Measurements from ENCODE around the gene OCRL.

DNA sequence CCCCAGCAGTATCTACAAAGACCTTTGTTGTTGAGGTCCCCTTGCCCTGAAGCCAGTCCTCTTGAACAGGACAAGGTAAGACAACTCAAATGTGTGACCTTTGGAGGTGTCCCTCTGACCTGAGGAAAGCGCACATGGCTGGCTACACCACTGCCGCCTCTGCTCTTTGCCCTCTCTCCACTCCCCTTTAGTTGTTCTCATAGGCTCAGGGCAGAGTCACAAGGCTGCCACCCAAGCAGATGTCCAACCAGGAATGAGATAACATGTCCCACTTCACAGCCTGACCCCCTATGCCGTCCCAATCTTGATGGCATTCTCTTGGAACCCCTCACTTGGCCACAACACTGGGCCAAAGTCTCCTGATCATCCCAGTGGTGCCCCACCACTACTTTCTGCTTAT is 68.4 kb downstream of the OCRL start:
- TF ChIP-seq, protein P1, sequence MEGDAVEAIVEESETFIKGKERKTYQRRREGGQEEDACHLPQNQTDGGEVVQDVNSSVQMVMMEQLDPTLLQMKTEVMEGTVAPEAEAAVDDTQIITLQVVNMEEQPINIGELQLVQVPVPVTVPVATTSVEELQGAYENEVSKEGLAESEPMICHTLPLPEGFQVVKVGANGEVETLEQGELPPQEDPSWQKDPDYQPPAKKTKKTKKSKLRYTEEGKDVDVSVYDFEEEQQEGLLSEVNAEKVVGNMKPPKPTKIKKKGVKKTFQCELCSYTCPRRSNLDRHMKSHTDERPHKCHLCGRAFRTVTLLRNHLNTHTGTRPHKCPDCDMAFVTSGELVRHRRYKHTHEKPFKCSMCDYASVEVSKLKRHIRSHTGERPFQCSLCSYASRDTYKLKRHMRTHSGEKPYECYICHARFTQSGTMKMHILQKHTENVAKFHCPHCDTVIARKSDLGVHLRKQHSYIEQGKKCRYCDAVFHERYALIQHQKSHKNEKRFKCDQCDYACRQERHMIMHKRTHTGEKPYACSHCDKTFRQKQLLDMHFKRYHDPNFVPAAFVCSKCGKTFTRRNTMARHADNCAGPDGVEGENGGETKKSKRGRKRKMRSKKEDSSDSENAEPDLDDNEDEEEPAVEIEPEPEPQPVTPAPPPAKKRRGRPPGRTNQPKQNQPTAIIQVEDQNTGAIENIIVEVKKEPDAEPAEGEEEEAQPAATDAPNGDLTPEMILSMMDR (IDR thresholded peaks at IDR 0.05; ENCODE audit: low read depth, low read length, missing input control) = no peak
- TF ChIP-seq, protein P2, sequence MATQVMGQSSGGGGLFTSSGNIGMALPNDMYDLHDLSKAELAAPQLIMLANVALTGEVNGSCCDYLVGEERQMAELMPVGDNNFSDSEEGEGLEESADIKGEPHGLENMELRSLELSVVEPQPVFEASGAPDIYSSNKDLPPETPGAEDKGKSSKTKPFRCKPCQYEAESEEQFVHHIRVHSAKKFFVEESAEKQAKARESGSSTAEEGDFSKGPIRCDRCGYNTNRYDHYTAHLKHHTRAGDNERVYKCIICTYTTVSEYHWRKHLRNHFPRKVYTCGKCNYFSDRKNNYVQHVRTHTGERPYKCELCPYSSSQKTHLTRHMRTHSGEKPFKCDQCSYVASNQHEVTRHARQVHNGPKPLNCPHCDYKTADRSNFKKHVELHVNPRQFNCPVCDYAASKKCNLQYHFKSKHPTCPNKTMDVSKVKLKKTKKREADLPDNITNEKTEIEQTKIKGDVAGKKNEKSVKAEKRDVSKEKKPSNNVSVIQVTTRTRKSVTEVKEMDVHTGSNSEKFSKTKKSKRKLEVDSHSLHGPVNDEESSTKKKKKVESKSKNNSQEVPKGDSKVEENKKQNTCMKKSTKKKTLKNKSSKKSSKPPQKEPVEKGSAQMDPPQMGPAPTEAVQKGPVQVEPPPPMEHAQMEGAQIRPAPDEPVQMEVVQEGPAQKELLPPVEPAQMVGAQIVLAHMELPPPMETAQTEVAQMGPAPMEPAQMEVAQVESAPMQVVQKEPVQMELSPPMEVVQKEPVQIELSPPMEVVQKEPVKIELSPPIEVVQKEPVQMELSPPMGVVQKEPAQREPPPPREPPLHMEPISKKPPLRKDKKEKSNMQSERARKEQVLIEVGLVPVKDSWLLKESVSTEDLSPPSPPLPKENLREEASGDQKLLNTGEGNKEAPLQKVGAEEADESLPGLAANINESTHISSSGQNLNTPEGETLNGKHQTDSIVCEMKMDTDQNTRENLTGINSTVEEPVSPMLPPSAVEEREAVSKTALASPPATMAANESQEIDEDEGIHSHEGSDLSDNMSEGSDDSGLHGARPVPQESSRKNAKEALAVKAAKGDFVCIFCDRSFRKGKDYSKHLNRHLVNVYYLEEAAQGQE (IDR thresholded peaks at IDR 0.05) = no peak
- no peak for TF ChIP-seq EGR1 (IDR thresholded peaks at IDR 0.05; ENCODE audit: low read depth in 2 of 2)
- TF ChIP-seq TAF1 (conservative IDR thresholded peaks at IDR 0.05) = no peak
- TF ChIP-seq, protein P3, sequence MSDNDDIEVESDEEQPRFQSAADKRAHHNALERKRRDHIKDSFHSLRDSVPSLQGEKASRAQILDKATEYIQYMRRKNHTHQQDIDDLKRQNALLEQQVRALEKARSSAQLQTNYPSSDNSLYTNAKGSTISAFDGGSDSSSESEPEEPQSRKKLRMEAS (IDR thresholded peaks at IDR 0.05) = no peak
- TF ChIP-seq YY1 (IDR thresholded peaks at IDR 0.05) = no peak
- TF ChIP-seq SP1 (IDR thresholded peaks at IDR 0.05) = no peak
- TF ChIP-seq FOXA1 (IDR thresholded peaks at IDR 0.05) = no peak
